ENCODE results near the gene C4BPA.

- TF ChIP-seq, protein P1, sequence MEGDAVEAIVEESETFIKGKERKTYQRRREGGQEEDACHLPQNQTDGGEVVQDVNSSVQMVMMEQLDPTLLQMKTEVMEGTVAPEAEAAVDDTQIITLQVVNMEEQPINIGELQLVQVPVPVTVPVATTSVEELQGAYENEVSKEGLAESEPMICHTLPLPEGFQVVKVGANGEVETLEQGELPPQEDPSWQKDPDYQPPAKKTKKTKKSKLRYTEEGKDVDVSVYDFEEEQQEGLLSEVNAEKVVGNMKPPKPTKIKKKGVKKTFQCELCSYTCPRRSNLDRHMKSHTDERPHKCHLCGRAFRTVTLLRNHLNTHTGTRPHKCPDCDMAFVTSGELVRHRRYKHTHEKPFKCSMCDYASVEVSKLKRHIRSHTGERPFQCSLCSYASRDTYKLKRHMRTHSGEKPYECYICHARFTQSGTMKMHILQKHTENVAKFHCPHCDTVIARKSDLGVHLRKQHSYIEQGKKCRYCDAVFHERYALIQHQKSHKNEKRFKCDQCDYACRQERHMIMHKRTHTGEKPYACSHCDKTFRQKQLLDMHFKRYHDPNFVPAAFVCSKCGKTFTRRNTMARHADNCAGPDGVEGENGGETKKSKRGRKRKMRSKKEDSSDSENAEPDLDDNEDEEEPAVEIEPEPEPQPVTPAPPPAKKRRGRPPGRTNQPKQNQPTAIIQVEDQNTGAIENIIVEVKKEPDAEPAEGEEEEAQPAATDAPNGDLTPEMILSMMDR (IDR thresholded peaks at IDR 0.05; ENCODE audit: insufficient read depth, low read depth, low read length), result no peak
- no peak for TF ChIP-seq EZH2 (IDR thresholded peaks at IDR 0.05; ENCODE audit: insufficient read depth, low read length)
Observed at GRCh38 chr1:207055386-207056001, 48.5 kb upstream of the C4BPA start.

Data from astrocyte (in vitro differentiated cells and primary cell).